A549 (cell line): ENCODE results near the gene ADAMTS12. TPM values are rescaled to one million over a fixed set of nuclear protein-coding genes. Genes with fewer than 3 reads are reported as not detected.

Experiments used
- ATAC-seq, 2 experiments: fragments of 200-7000 bp in 1 of 2; fragments of >200 bp in 1 of 2; cut with Nextera tagmentation in 1 of 2; cut with Tn5 transposase in 1 of 2; 3 replicates each; pipeline versions ENCODE4 v1.8.0 to v1.9.1; 2018 to 2020; ENCODE audit warnings: mild to moderate bottlenecking in 1 of 2, moderate library complexity in 1 of 2
- CTCF ChIA-PET: fragments of 300-600 bp; sonication (Branson Sonifier 250); formaldehyde crosslinking; extraction: SDS; loops from one replicate; lab custom pipeline; 2021; ENCODE audit warnings: antibody characterized with exemption, inconsistent platforms; lab: Yijun Ruan, JAX
- POLR2A ChIA-PET: fragments of 350-600 bp; formaldehyde crosslinking; extraction: SDS; loops from one replicate; lab custom pipeline; 2021; ENCODE audit warnings: antibody characterized with exemption, inconsistent platforms; lab: Yijun Ruan, JAX
- DNase-seq, 2 experiments: peaks; one replicate each; pipeline versions ENCODE4 v3.0.0 to v3.0.0-alpha.2; 2011 to 2016; ENCODE audit warnings: low read depth in 1 of 2, low spot score in 1 of 2
- FAIRE-seq: peaks from 2 replicates; lab custom pipeline; 2011; peaks lifted over from hg19 to GRCh38; lab: Jason Lieb, UNC
- H3K27ac ChIP-seq, 2 experiments: fragments of >200 bp; sonication (Bioruptor Twin); formaldehyde crosslinking; 3 replicates each; pipeline ENCODE4 v1.5.1; 2016 to 2017
- H3K4me1 ChIP-seq: fragments of >200 bp; sonication (Bioruptor Twin); formaldehyde crosslinking; 3 replicates; pipeline ENCODE4 v1.6.1; 2016
- H3K4me2 ChIP-seq: fragments of >200 bp; sonication (Bioruptor Twin); formaldehyde crosslinking; 3 replicates; pipeline ENCODE4 v1.6.1; 2016
- H3K4me3 ChIP-seq: fragments of >200 bp; sonication (Bioruptor Twin); formaldehyde crosslinking; 3 replicates; pipeline ENCODE4 v1.5.1; 2016
- H3K9me3 ChIP-seq: fragments of >200 bp; sonication (Bioruptor Twin); formaldehyde crosslinking; 3 replicates; pipeline ENCODE4 v1.6.1; 2016
- CBX2 ChIP-seq: fragments of 200-600 bp; sonication (generic); IDR thresholded peaks from 2 replicates; pipeline ENCODE4 v1.6.1; 2016; ENCODE audit warnings: low read depth, mild to moderate bottlenecking, borderline replicate concordance
- CBX8 ChIP-seq: fragments of 200-600 bp; sonication (generic); IDR thresholded peaks from 2 replicates; pipeline ENCODE4 v1.6.1; 2016
- CEBPB ChIP-seq, 2 experiments: fragments of >200 bp in 1 of 2; sonication (Bioruptor Twin) in 1 of 2; formaldehyde crosslinking in 1 of 2; IDR thresholded peaks; 2 replicates each; pipeline ENCODE4 v1.6.1; 2012 to 2016
- ELK1 ChIP-seq: fragments of 150-350 bp; IDR thresholded peaks from 2 replicates; pipeline ENCODE4 v1.6.1; 2014; ENCODE audit warnings: low read depth, mild to moderate bottlenecking, low read length
- FOSB ChIP-seq: fragments of 250-450 bp; sonication (Bioruptor Pico); IDR thresholded peaks from 2 replicates; pipeline ENCODE4 v1.5.0; 2020; ENCODE audit warnings: mild to moderate bottlenecking, moderate library complexity
- FOSL2 ChIP-seq, 2 experiments: fragments of 450-650 bp in 1 of 2; fragments of >200 bp in 1 of 2; sonication (Bioruptor Twin) in 1 of 2; formaldehyde crosslinking; IDR thresholded peaks; 2 replicates each; pipeline versions ENCODE4 v1.5.0 to v1.6.1; 2016 to 2020; ENCODE audit warnings: mild to moderate bottlenecking in 1 of 2, moderate library complexity in 1 of 2
- GATA3 ChIP-seq: IDR thresholded peaks from 2 replicates; pipeline ENCODE4 v1.6.1; 2012; ENCODE audit warnings: borderline replicate concordance
- HEYL ChIP-seq: fragments of 250-450 bp; sonication (Bioruptor Pico); IDR thresholded peaks from 2 replicates; pipeline ENCODE4 v1.8.0; 2021; ENCODE audit warnings: mild to moderate bottlenecking, moderate library complexity
- HOXB13 ChIP-seq: fragments of 250-450 bp; sonication (Bioruptor Pico); IDR thresholded peaks from 2 replicates; pipeline ENCODE4 v1.5.0; 2020; ENCODE audit warnings: low read depth, mild to moderate bottlenecking, moderate library complexity
- HOXB5 ChIP-seq: fragments of 250-450 bp; sonication (Bioruptor Pico); IDR thresholded peaks from 2 replicates; pipeline ENCODE4 v1.5.0; 2020; ENCODE audit warnings: mild to moderate bottlenecking, moderate library complexity
- JUN ChIP-seq, 2 experiments: fragments of >200 bp; sonication (Bioruptor Twin); formaldehyde crosslinking; IDR thresholded peaks; 2 replicates in 1 of 2; 3 replicates in 1 of 2; pipeline ENCODE4 v1.6.1; 2016 to 2017
- KDM1A ChIP-seq: fragments of 200-600 bp; sonication (generic); IDR thresholded peaks from 2 replicates; pipeline ENCODE4 v1.6.1; 2016; ENCODE audit warnings: low read depth, mild to moderate bottlenecking
- MAX ChIP-seq: IDR thresholded peaks from 2 replicates; pipeline ENCODE4 v1.6.1; 2012
- MYC ChIP-seq: IDR thresholded peaks from 2 replicates; pipeline ENCODE4 v1.6.1; 2012; ENCODE audit warnings: mild to moderate bottlenecking, inconsistent platforms, low read length, improper control_type of control experiment, borderline replicate concordance
- NR3C1 ChIP-seq: fragments of >200 bp; sonication (Bioruptor Twin); formaldehyde crosslinking; IDR thresholded peaks from 3 replicates; pipeline ENCODE4 v1.6.1; 2017
- RAD21 ChIP-seq, 2 experiments: fragments of >200 bp in 1 of 2; sonication (Bioruptor Twin) in 1 of 2; formaldehyde crosslinking in 1 of 2; IDR thresholded peaks in 1 of 2; conservative IDR thresholded peaks in 1 of 2; 2 replicates in 1 of 2; 3 replicates in 1 of 2; pipeline ENCODE4 v1.6.1; 2012 to 2018; ENCODE audit warnings: inconsistent platforms in 1 of 2
- RCOR1 ChIP-seq: fragments of 150-350 bp; IDR thresholded peaks from 2 replicates; pipeline ENCODE4 v1.6.1; 2014; ENCODE audit warnings: antibody characterized with exemption, low read length, low read depth
- RNF2 ChIP-seq: fragments of 200-600 bp; sonication (generic); IDR thresholded peaks from 2 replicates; pipeline ENCODE4 v1.6.1; 2016; ENCODE audit warnings: low read depth, mild to moderate bottlenecking, antibody characterized with exemption, moderate library complexity, borderline replicate concordance
- SMC3 ChIP-seq: fragments of >200 bp; sonication (Bioruptor Twin); formaldehyde crosslinking; IDR thresholded peaks from 3 replicates; pipeline ENCODE4 v1.6.1; 2018; ENCODE audit warnings: inconsistent platforms
- TP53 ChIP-seq: fragments of 250-450 bp; sonication (Bioruptor Pico); IDR thresholded peaks from 2 replicates; pipeline ENCODE4 v1.5.0; 2021; ENCODE audit warnings: mild to moderate bottlenecking, moderate library complexity
- ZC3H11A ChIP-seq: fragments of 450-650 bp; IDR thresholded peaks from 2 replicates; pipeline ENCODE4 v1.6.1; 2014; ENCODE audit warnings: antibody characterized with exemption, mild to moderate bottlenecking
- ZFP36 ChIP-seq: fragments of 450-650 bp; IDR thresholded peaks from 2 replicates; pipeline ENCODE4 v1.6.1; 2014; ENCODE audit warnings: borderline replicate concordance; ENCODE audit not compliant: partially characterized antibody
- ZSCAN20 ChIP-seq: fragments of 250-450 bp; sonication (Bioruptor Pico); IDR thresholded peaks from 2 replicates; pipeline ENCODE4 v1.8.0; 2022; ENCODE audit warnings: mild to moderate bottlenecking, moderate library complexity
- WGBS: methylation state at CpG from one replicate; pipeline ENCODE4 v1.1.6; 2017; ENCODE audit errors: missing lambda C conversion rate; 5-methylcytosine and 5-hydroxymethylcytosine counted together
- polyA minus RNA-seq: library from RNA; depleted of rRNA, polyadenylated mRNA; stranded (reverse); fragments of >200 nt; gene quantifications from 2 replicates; pipeline ENCODE4 v1.2.3, GENCODE V29; 2011; rRNA and poly(A)+ RNA removed
- polyA plus RNA-seq, 4 experiments: library from polyadenylated mRNA; depleted of rRNA in 3 of 4; stranded (reverse); fragments of >200 nt; fragmentation: RNase III in 1 of 4; extraction: RNeasy Plus Mini Kit Qiagen cat#74134 plus additional on column Dnase treatment in 1 of 4; gene quantifications; 2 replicates in 3 of 4; 3 replicates in 1 of 4; pipeline ENCODE4 v1.2.3, GENCODE V29; 2011 to 2017

The ADAMTS12 gene
- polyA plus RNA-seq (2011; rRNA removed) (5.9 and 6.8 TPM in 2 replicates), polyA plus RNA-seq (2017; fragmentation: RNase III; extraction: RNeasy Plus Mini Kit Qiagen cat#74134 plus additional on column Dnase treatment) (4.8 to 6.8 TPM (median 5.4 TPM) in 3 replicates), polyA minus RNA-seq (12.6 and 17.7 TPM in 2 replicates)
- 4.3 and 4.7 TPM in 2 replicates for polyA plus RNA-seq (2012; cell fraction: cytosol; rRNA removed)
- 2.9 and 4.5 TPM in 2 replicates for polyA plus RNA-seq (2012; cell fraction: nucleus; rRNA removed)

DNA sequence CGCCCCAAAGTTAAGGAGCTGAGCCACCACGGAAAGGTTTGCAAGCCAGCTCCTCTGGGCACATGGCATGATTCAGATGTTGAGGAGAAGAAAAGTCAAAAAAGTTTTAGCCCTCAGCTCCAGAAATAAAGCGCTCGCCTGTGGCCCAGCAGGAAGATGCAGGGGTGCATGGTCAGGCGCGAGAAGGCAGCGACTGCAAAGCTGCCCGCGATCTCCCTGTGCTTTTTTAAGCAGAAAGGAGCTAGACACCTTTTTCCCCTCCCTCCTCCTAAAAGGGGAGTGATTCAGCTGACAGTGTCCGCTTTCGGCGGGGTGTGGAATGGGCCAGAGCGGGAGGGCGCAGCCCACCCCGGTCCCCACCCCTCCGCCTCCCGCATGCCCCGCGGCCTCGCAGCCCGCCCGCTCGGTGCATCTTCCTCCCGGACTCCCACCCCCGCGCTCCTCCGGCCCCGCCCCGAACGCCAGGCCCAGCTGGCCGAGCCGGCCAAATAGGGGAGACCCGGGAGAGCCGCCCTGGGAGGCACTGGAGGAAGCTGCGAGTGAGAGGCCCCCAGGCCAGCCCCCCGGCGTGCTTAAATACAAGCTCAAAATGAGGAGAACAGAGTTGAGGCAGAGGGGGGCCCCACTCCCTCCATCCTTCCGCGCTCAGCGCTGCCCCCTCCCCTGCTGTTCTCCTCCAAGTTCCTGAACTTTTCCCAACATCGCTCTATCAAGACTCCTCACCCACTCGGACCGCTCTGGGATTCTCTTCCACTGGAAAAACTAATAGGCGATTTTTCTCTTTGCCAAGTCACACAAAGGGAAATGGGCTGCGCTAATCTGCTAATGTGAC lies at the start of gene ADAMTS12:
TSS of gene ADAMTS12 (minus strand) at position 203 of the 832 bp plus-strand sequence. CDS start at position 69, 134 bp downstream.
- ChIA-PET POLR2A (no interaction called here), CTCF (interaction anchor here (0.9 to 3.3 kb wide), 6 partner anchors 15 to 157 kb away, joined by 3 to 21 read pairs (median 3); partner anchors contain the start of gene RXFP3)
- DNase-seq (peak in 1 of 2 experiments; percentile 21), FAIRE-seq (no peak), ATAC-seq (peak; percentile 64 to 73)
- 36% methylated on average over 23 of the region's 45 CpGs for WGBS
- Histone ChIP-seq H3K9me3 (no peaks in the 10 kb centered on the region), H3K4me1 (peaks cover 41% of the 10 kb centered on the region), H3K4me3 (peak within 1 kb of the TSS; percentile 50), H3K27ac (peak within 1 kb of the TSS; percentile 50 to 78), H3K4me2 (peak within 1 kb of the TSS; percentile 90)
- TF ChIP-seq MAX: peak; percentile 27; the same call in 1 of the 2 replicates
- TF ChIP-seq FOSB (CRISPR knock-in tag): no peak
- TF ChIP-seq, all 56 proteins: peak for 1

GRCh38 chr5:33941090-33941489 lies 49.3 kb upstream of the ADAMTS12 start:
- Histone ChIP-seq H3K4me2 (no peak overlapping the region), H3K4me1 (no peaks in the 10 kb centered on the region), H3K4me3 (no peak overlapping the region), H3K27ac (no peak overlapping the region), H3K9me3 (no peaks in the 10 kb centered on the region)
- CTCF ChIA-PET: interaction anchor here (0.8 to 1.2 kb wide), 3 partner anchors 10 to 25 kb away, joined by 3 read pairs; no protein-coding TSS in a partner anchor
- WGBS: 64% methylated on average over 5 of the region's 5 CpGs
- DNase-seq (no peak), FAIRE-seq (no peak), ATAC-seq (no peak)
- no peak for TF ChIP-seq SMC3
- no peak for TF ChIP-seq GATA3
- TF ChIP-seq FOSL2 (IDR thresholded peaks at IDR 0.05): no peak
- no peak for TF ChIP-seq FOSL2 (CRISPR knock-in tag; IDR thresholded peaks at IDR 0.05)
- no peak for TF ChIP-seq MAX
- no peak for TF ChIP-seq MYC
- no peak for TF ChIP-seq HOXB5 (CRISPR knock-in tag)
- TF ChIP-seq CBX8: no peak
- TF ChIP-seq ZFP36: no peak
- TF ChIP-seq ZSCAN20 (CRISPR knock-in tag): no peak
- POLR2A ChIA-PET: no interaction called here

GRCh38 chr5:33939556-33940262 lies 47.9 kb upstream of the ADAMTS12 start:
- no peak for FAIRE-seq
- no peak for TF ChIP-seq RCOR1
- TF ChIP-seq HOXB5 (CRISPR knock-in tag): no peak
- TF ChIP-seq CEBPB (IDR thresholded peaks at IDR 0.05): no peak
- TF ChIP-seq TP53 (CRISPR knock-in tag): no peak
- no peak for TF ChIP-seq KDM1A
- TF ChIP-seq HEYL (CRISPR knock-in tag): no peak
- TF ChIP-seq NR3C1: no peak
- no peak for TF ChIP-seq ELK1
- TF ChIP-seq MAX: no peak
- TF ChIP-seq HOXB13 (CRISPR knock-in tag): no peak
- no peak for TF ChIP-seq RNF2
- TF ChIP-seq RAD21 (conservative IDR thresholded peaks at IDR 0.05 in 1 of 2, IDR thresholded peaks at IDR 0.05 in 1 of 2): no peak
- TF ChIP-seq ZC3H11A: no peak
- TF ChIP-seq CBX2: no peak
- no peak for TF ChIP-seq JUN (IDR thresholded peaks at IDR 0.05)
- TF ChIP-seq, all 56 proteins: peak for 0
- no peak overlapping the region for H3K27ac ChIP-seq
- no peak for ATAC-seq
- DNase-seq: no peak
- ChIA-PET POLR2A (no interaction called here), CTCF (interaction anchor here (1.2 kb wide), 1 partner anchor 27 kb away, joined by 3 read pairs; no protein-coding TSS in a partner anchor)
- no peak overlapping the region for H3K4me2 ChIP-seq
- no peaks in the 10 kb centered on the region for H3K9me3 ChIP-seq
- H3K4me1 ChIP-seq: no peaks in the 10 kb centered on the region
- 18% methylated on average over 8 of the region's 8 CpGs for WGBS
- H3K4me3 ChIP-seq: no peak overlapping the region
